GM18520 (cell line): ENCODE measurements around the gene PROSER3.
A peak's percentile ranks its signal among the peaks of the same experiment; 100 is the strongest.

Experiments used
- ATAC-seq: cut with Tn5 transposase; IDR thresholded peaks from one replicate; pipeline ENCODE4 v1.9.1; 2021; ENCODE audit not compliant: unreplicated experiment

Gene PROSER3

GRCh38 chr19:35775298-35776101, 17.5 kb downstream of the PROSER3 start, which contains the start of gene ARHGAP33:
TSS of gene ARHGAP33 (plus strand) at chr19:35775564. CDS start at chr19:35775659, 95 bp downstream.
- ATAC-seq: peak; percentile 90

GRCh38 chr19:35776102-35776788, 18.3 kb downstream of the PROSER3 start:
- no peak for ATAC-seq

GRCh38 chr19:35777086-35777841, 19.3 kb downstream of the PROSER3 start:
- no peak for ATAC-seq

GRCh38 chr19:35777961-35778360, 20.0 kb downstream of the PROSER3 start:
- ATAC-seq: no peak

- ATAC-seq: no peak
Measured at GRCh38 chr19:35779033-35779432, 21.1 kb downstream of the PROSER3 start.

- no peak for ATAC-seq
Measured at GRCh38 chr19:35780058-35780457, 22.1 kb downstream of the PROSER3 start.

- ATAC-seq: no peak
Measured at GRCh38 chr19:35780717-35781116, 22.7 kb downstream of the PROSER3 start.

GRCh38 chr19:35781650-35782049, 23.7 kb downstream of the PROSER3 start:
- no peak for ATAC-seq

GRCh38 chr19:35782589-35782988, 24.6 kb downstream of the PROSER3 start:
- no peak for ATAC-seq

GRCh38 chr19:35783469-35784434, 25.8 kb downstream of the PROSER3 start:
- no peak for ATAC-seq

GRCh38 chr19:35784503-35785338, 26.7 kb downstream of the PROSER3 start:
- no peak for ATAC-seq

- ATAC-seq: no peak
Measured at GRCh38 chr19:35785339-35785627, 27.3 kb downstream of the PROSER3 start.

GRCh38 chr19:35786299-35787160, 28.6 kb downstream of the PROSER3 start:
- ATAC-seq: no peak

GRCh38 chr19:35787227-35787799, 29.3 kb downstream of the PROSER3 start:
- ATAC-seq: no peak

- ATAC-seq: no peak
Measured at GRCh38 chr19:35788205-35788960, 30.4 kb downstream of the PROSER3 start.

GRCh38 chr19:35789195-35789977, 31.4 kb downstream of the PROSER3 start:
- ATAC-seq: no peak
